ENCODE data around the gene VASN.
A peak's percentile ranks its signal among the peaks of the same experiment; 100 is the strongest.

The VASN gene

DNA sequence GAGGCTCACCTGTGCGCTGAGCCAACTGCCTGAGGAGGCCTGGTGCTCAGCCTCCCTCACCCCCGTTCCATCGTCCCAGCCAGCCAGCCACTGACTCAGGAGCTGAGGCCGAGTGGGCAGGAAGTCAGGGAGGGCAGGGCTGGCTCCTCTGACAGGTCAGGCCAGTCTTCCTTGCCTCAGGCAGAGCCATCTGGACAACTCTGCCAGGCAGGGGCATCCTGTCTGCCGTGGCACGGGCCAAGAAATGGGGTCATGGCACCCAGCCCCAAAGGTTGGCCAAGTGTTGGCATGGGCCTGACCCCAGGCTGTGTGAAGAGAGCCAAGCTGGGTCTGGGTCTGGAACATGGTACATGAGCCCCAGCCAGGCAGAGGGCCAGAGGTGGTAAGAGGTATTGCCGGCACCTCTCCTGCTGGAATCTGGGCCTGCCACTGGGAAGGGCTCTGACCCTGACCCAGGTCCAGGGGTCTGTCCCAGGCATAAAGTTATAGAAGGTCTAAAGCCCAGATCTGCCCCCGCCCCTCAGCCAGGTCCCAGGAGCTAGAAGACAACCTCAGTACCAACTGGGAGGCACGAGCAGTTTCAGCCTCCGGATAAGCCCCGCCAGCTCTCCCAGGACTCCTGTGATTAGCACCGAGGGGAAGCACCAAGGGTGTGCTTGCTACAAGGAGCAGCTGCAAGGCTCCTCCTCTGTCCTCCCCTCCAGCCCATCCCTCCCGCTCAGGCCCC lies 2.5 kb upstream of the VASN start:
- POLR2A ChIA-PET = no interaction called here
- CTCF ChIA-PET = no interaction called here
- TF ChIP-seq ZNF384 (IDR thresholded peaks at IDR 0.05) (no peak), L3MBTL2 (conservative IDR thresholded peaks at IDR 0.05) (no peak), FOXK2 (IDR thresholded peaks at IDR 0.05) (no peak), ARNT (IDR thresholded peaks at IDR 0.05) (no peak), ELF4 (IDR thresholded peaks at IDR 0.05) (no peak), SP1 (IDR thresholded peaks at IDR 0.05) (no peak), NFRKB (IDR thresholded peaks at IDR 0.05) (no peak), LEF1 (IDR thresholded peaks at IDR 0.05; ENCODE audit: borderline replicate concordance) (no peak), CTBP1 (IDR thresholded peaks at IDR 0.05; ENCODE audit: borderline replicate concordance) (no peak), FOXA1 (IDR thresholded peaks at IDR 0.05) (no peak), PKNOX1 (IDR thresholded peaks at IDR 0.05) (no peak), FOXM1 (IDR thresholded peaks at IDR 0.05; ENCODE audit: borderline replicate concordance) (no peak)
- no peak for DNase-seq (ENCODE audit: extremely low spot score)

DNA sequence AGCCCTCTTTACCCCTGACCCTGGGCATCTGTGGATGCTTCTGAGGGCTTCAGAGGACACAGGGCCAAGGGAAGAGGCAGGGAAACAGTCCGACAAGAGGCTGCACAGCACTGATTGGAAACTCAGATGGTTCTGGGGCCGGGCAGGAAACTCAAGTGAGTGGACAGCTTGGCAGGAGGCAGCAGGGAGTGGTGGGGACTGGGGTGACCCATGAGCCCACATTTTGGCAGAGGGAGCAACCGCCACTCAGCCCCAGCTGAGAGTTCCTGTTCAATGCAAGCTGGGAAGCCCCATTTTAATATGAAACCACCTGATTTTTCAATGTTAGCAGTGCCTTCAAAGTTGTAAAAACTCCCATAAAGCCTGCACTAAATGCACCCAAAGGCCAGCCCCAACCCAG lies 1.5 kb upstream of the VASN start:
- no peak for DNase-seq (ENCODE audit: extremely low spot score)
- POLR2A ChIA-PET = no interaction called here
- TF ChIP-seq CTBP1 (IDR thresholded peaks at IDR 0.05; ENCODE audit: borderline replicate concordance) = no peak
- no peak for TF ChIP-seq BHLHE40 (IDR thresholded peaks at IDR 0.05; ENCODE audit: borderline replicate concordance)
- TF ChIP-seq FOXK2 (IDR thresholded peaks at IDR 0.05) = no peak
- no peak for TF ChIP-seq FOXM1 (IDR thresholded peaks at IDR 0.05; ENCODE audit: borderline replicate concordance)
- TF ChIP-seq SUZ12 (IDR thresholded peaks at IDR 0.05) = no peak
- TF ChIP-seq TARDBP (IDR thresholded peaks at IDR 0.05) = no peak
- no peak for TF ChIP-seq ARNT (IDR thresholded peaks at IDR 0.05)
- TF ChIP-seq ZNF384 (IDR thresholded peaks at IDR 0.05) = no peak
- no peak for TF ChIP-seq LEF1 (IDR thresholded peaks at IDR 0.05; ENCODE audit: borderline replicate concordance)
- TF ChIP-seq HDGF (IDR thresholded peaks at IDR 0.05; ENCODE audit: borderline replicate concordance) = no peak
- CTCF ChIA-PET = interaction anchor here (0.6 to 1.3 kb wide), 3 partner anchors 32 to 44 kb away, joined by 3 to 4 read pairs (median 3); no protein-coding TSS in a partner anchor

DNA sequence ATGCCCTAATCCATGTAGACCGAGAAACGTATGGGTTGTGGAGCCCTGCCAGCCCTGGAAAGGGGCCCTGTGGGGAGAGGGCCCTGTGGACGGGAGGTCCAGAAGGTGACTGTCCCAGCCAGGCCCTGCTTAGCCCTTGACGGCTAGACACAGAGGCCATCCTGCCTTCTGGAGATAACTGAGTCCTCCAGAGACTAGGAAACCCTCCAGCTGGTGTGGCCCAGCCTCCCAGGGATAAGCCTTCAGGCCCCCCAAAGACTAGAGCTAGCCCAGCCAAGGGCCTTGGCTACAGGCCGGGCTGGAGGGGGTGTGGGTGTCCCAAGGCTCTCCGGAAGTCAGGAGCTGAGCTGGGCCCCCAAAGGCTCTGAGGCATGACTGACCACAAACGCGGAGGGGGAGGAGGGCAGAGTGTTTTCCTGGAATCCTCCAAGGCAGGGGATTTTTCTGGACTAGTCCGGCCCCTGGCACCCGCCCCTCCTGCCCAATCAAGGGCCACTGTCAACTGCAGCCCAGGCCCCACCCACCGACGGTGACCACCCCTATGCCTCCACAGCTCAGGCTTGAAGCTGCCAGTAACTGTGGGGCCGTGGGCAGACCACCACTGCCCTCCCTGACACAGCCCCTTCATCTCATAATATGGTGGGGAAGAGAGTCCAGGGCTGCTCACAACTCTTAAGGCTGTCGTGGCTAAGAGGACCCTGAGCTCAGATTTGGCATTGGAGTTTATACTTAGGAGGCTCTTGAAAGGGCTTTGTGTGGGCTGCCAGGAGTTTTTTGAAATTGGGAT lies 885 bp upstream of the VASN start:
- TF ChIP-seq TARDBP (IDR thresholded peaks at IDR 0.05) (no peak), NFRKB (IDR thresholded peaks at IDR 0.05) (no peak), LEF1 (IDR thresholded peaks at IDR 0.05; ENCODE audit: borderline replicate concordance) (no peak), ARNT (IDR thresholded peaks at IDR 0.05) (no peak), PKNOX1 (IDR thresholded peaks at IDR 0.05) (no peak), BHLHE40 (IDR thresholded peaks at IDR 0.05; ENCODE audit: borderline replicate concordance) (no peak), ZNF384 (IDR thresholded peaks at IDR 0.05) (no peak), FOXA1 (IDR thresholded peaks at IDR 0.05) (no peak), SP1 (IDR thresholded peaks at IDR 0.05) (no peak), HDGF (IDR thresholded peaks at IDR 0.05; ENCODE audit: borderline replicate concordance) (no peak), L3MBTL2 (conservative IDR thresholded peaks at IDR 0.05) (no peak), CTBP1 (IDR thresholded peaks at IDR 0.05; ENCODE audit: borderline replicate concordance) (no peak), SUZ12 (IDR thresholded peaks at IDR 0.05) (no peak), FOXK2 (IDR thresholded peaks at IDR 0.05) (no peak), ELF4 (IDR thresholded peaks at IDR 0.05) (no peak), FOXM1 (IDR thresholded peaks at IDR 0.05; ENCODE audit: borderline replicate concordance) (no peak)
- no peak for DNase-seq (ENCODE audit: extremely low spot score)
- ChIA-PET POLR2A (no interaction called here), CTCF (interaction anchor here (1.2 to 1.3 kb wide), 2 partner anchors 32 to 33 kb away, joined by 3 to 4 read pairs; no protein-coding TSS in a partner anchor)

DNA sequence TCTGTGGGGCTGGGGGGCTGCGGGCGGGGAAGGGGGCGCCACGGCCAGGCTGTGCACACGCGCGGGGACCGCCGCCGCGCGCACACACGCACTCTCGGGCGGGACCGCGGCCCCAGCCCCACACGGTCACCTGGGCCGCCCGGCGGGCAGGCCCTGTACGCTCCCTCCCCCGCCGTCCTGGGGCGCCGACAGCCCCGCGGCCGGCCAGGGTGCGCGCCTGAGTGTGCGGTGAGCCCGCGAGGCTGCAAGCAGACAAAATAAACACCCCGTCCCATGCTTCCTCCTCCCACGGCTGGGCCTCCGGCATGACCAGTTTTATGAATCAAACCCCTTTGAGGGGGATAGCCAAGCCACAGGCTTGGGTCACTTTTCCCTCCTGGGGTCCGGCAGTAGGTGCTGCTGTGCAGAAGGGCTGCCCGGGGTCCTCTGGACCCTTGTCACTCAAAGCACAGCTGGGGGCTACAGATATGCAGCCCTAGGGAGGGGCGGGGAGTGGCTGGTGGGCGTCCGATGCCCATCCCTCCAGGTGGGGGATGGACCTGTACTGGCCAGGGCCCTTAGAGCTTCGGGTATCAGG lies 441 bp downstream of the VASN start:
- TF ChIP-seq CTBP1 (IDR thresholded peaks at IDR 0.05; ENCODE audit: borderline replicate concordance) = no peak
- TF ChIP-seq SUZ12 (IDR thresholded peaks at IDR 0.05) = no peak
- no peak for TF ChIP-seq FOXK2 (IDR thresholded peaks at IDR 0.05)
- no peak for TF ChIP-seq ZNF384 (IDR thresholded peaks at IDR 0.05)
- TF ChIP-seq ELF4 (IDR thresholded peaks at IDR 0.05) = no peak
- TF ChIP-seq FOXA1 (IDR thresholded peaks at IDR 0.05) = no peak
- TF ChIP-seq FOXM1 (IDR thresholded peaks at IDR 0.05; ENCODE audit: borderline replicate concordance) = no peak
- TF ChIP-seq L3MBTL2 (conservative IDR thresholded peaks at IDR 0.05) = no peak
- TF ChIP-seq TARDBP (IDR thresholded peaks at IDR 0.05) = no peak
- no peak for TF ChIP-seq LEF1 (IDR thresholded peaks at IDR 0.05; ENCODE audit: borderline replicate concordance)
- ChIA-PET POLR2A (no interaction called here), CTCF (no interaction called here)
- DNase-seq (ENCODE audit: extremely low spot score) = peak; percentile 52

GRCh38 chr16:4372578-4373355 lies 1.1 kb downstream of the VASN start:
- ChIA-PET POLR2A (interaction anchor here (0.9 to 2.1 kb wide), 3 partner anchors 23 to 101 kb away, joined by 3 to 6 read pairs (median 4); no protein-coding TSS in a partner anchor), CTCF (interaction anchor here (2.6 kb wide), 1 partner anchor 30 kb away, joined by 19 read pairs; no protein-coding TSS in a partner anchor)
- no peak for TF ChIP-seq NFRKB (IDR thresholded peaks at IDR 0.05)
- TF ChIP-seq FOXA1 (IDR thresholded peaks at IDR 0.05) = no peak
- no peak for TF ChIP-seq SP1 (IDR thresholded peaks at IDR 0.05)
- no peak for TF ChIP-seq HDGF (IDR thresholded peaks at IDR 0.05; ENCODE audit: borderline replicate concordance)
- no peak for DNase-seq (ENCODE audit: extremely low spot score)
